Urothelium cell line (cell line): ENCODE measurements around the gene CACNA1B.

ENCODE experiments used
- DNase-seq: peaks from one replicate; pipeline ENCODE4 v3.0.0; 2011; ENCODE audit warnings: low spot score, mixed read lengths
- FAIRE-seq: peaks from 2 replicates; lab custom pipeline; 2011; peaks lifted over from hg19 to GRCh38; lab: Jason Lieb, UNC

CACNA1B gene

DNA sequence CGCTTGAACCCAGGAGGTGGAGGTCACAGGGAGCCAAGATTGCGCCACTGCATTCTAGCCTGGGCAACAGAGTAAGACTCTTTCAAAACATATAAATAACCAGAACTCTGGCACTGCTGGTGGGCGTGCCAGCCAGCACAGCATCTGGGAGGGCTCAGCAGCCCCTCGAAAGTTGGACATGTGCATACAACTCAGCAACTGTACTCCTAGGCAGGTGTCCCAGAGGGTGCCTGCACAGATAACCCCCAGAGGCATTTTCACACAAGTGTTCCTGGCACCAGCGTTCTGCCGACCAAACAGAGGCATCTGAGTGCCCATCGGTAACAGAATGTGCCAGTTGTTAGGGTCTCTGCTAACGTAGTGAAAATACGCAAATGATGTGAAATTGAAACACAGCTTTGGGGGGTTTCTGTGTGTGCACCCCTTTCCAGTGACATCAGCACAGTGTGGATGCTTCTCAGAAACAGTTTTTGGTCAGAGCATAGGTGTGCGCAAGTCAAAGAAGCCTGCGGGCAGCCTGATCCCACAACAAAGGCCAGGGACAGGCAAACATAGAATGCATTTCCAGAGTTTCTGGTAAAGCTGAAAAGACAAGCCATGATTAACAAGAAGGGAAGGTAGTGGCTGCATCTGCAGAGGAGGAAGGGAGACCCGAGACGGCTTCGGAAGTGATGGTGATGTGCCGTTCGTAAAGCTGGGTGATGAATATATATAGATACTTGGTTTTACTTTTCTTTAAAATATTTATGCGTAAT is 190.2 kb downstream of the CACNA1B start:
- FAIRE-seq (no peak), DNase-seq (no peak)

DNA sequence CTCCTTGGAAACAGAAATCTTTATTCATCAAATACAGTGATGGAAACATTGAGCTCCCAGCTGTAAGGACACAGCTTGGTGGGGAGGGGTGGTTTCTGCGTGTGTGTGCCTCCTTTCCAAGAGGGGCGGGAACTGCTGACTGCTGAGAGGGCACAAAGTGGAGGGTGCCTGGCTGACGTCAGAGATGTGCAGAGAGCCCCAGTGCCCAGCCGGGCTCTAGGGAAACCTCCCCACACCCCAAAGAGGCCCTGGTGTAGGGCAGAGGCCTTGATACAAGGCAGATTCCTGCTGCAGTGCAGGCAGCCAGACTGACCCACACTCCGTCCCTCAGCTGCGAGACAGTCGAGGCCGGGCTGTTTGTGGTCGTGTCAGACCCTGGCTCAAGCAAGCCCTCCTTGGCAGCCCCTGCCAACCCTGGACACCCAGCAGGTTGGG is 191.0 kb downstream of the CACNA1B start:
- FAIRE-seq = no peak
- DNase-seq = no peak

DNA sequence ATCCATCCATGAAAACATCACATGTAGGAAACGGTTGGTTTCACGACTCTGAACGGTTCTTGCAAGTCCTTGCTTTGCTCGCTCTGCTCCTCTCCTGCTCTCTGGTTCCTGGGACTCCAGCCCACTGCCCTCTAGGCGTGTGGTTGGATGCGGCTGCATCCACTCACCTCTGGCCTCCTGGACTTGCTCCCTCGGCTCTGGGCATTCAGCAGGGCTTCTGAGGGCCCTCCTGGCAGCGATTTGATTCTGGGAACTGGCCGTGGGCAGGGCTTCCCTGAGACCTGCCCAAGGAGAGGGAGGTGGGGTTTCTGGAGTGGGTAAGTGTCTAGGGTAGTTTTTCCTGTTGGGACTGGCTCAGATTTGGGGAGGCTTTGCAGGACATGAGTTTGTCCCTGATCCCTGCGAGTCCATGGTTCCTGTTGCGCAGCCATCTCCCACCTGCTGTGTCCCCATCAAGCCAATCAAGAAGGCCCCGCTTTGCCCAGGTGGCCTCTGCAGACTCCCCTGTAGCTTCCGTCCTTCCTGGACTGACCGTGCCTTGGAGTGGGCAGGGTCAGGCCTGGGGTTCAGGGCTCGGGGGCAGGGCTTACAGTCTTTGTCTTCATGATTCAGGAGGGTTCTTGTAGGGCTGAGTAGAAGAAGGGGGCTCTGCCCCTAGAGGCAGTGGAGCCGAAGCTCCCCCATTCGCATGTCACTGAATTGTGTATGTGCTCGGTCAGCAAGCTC is 192.3 kb downstream of the CACNA1B start:
- FAIRE-seq = no peak
- DNase-seq = no peak

DNA sequence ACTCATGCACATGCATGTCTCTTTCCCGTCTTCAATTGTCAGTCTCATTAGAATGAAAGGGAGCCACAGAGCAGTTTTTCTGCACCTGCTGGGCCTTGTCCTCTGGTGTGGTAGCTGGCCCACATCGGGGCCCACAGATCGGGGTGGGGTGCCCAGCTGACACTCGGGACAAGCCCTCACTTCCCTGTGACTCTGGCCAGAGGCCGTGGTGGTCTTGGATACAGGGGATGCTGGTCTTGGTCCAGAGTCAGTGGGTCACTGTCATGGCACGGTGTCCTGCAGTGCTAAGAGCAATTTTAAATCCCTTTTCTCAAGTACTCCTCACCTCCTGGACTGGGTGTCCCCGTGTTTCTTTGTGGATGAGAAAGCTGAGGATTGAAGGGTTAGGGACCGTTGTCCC is 193.2 kb downstream of the CACNA1B start:
- DNase-seq (no peak), FAIRE-seq (no peak)

DNA sequence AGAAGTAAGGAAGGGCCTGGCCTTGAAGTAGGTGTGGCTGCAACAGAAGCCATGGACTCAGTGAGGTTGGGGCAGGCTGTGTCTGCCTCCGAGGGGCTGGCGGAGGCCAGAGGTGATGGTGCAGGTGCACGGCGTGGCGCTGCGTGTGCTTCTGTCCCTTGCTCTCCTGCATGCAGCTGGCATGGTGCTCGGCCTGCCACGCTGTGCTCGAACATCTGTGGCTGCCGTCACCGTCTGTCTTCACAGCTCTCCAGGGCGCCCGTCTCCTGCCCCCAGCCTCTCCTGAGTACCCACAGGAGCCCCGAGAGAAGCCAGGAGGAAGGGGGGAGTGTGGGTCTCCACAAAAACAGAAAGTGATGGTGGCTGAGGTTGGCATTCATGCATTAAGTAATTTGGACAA is 193.7 kb downstream of the CACNA1B start:
- FAIRE-seq (no peak), DNase-seq (no peak)

DNA sequence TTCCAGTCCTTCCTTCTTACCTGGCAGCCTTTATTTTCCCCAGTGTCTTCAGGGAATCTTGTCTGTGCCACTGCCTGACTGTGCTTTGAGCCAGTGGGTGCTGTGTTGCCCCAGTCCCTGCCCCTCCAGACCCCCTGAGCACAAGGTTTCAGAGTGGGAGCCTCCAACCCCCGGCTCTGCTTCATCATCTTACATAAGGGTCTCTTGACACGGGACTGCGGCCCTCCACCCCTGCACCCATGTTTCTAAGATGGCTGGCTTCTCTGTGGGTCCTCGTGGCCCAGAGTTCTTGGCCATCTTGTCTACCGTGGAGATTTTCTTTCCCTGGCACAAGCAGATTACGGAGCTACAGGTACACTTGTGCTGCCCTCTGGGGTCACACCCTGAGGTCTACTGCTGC is 194.1 kb downstream of the CACNA1B start:
- no peak for FAIRE-seq
- no peak for DNase-seq

DNA sequence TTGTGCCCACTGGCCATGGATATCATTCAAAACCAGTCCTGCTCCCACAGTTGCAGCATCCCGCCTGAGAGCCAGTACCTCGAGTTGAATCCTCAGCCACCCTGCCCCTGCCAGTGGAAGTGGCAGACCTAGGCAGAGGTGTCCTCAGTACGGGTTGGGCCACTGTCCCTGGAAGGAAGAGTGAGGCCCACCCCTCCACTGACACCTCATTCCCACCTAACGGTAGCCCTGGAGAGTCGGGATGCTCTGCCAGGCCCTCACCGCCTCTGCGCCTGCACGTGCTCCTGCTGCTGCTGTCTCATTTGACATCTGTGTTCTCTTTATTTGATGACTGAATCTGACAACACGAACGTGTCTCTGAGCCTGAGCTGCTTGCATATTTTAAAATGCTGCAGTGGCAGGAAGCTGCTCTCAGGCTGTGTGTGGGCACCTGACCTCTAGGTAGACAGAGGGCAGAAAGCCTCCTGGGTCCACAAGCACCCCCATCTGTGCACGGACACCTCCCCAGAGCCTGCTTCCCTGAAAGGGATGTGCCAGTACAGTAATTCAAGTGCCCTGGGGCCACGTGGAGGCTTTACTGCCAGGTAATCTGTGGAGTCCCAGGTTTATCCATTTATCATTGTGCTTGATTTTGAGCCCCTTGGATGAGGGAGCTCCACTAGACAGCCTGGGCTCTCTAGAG is 194.7 kb downstream of the CACNA1B start:
- no peak for DNase-seq
- no peak for FAIRE-seq

DNA sequence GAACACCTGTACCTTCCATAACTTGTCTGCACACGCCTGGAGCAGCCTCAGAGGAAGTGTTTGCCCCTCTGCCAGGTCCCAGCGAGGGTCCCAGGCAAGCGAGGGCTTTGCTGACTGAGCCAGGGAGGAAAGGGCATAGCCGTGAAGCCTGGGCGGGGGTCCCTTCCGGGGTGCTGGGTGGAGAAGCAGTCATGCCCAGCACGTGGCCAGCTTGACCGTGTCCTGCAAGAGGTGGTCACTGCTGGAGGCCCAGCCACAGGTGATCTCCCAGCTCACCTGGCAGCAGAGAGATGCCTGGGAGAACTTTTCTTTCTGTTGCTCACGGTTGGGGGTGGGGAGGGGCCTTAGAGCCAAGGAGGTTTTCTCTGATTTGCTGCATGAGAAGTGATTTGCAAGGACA is 195.3 kb downstream of the CACNA1B start:
- no peak for DNase-seq
- no peak for FAIRE-seq

DNA sequence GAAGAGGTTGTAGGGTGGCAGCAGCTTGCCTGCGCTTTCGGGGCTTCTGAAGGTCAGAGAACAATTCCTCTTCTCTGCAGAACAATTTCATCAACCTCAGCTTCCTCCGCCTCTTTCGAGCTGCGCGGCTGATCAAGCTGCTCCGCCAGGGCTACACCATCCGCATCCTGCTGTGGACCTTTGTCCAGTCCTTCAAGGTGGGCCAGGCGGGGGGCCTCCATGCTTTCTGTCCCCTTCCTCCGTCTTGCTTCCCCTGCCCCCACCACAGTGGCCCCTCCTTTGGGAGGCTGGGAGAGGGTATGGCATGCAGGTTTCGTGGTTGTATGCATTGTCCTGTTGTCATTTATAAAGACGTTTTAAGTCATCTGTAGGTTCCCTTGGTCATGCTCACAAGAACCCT is 195.8 kb downstream of the CACNA1B start:
- no peak for DNase-seq
- no peak for FAIRE-seq

DNA sequence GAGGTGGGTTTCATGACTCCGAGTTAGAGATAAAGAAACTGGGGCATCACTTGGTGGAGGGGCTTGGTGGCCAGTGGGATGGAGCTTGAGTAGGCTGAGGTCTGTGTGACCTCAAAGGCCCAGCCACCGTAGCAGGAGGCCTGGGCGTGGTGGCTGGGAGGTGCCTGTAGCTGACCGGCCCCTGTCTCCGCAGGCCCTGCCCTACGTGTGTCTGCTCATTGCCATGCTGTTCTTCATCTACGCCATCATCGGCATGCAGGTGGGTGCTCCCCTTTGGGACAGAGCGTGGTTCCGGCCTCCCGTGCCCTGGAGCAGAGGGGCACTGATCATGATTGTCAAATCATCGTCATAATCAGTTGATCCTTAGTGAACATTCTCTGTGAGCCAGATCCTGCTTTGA is 196.2 kb downstream of the CACNA1B start:
- no peak for FAIRE-seq

DNA sequence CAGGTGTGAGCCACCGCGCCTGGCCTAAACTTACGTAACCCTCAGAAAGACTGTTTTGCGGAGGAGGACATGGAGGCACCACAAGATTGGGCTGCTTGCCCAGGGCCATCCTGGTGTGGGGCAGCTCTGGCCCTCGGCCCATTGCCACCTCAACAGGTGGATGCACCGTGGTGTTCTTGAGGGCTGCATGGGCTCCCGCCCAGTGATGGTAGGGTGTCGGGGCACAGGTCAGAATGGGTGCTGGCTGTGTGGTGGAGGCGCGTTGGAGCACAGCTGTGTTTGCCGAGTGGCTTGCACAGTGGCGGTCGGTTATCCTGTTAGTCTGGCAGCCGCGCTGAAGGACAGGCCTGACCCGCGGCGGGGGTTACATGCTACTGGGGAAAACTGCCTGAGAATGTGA is 196.9 kb downstream of the CACNA1B start:
- FAIRE-seq (no peak), DNase-seq (no peak)

More for the DNA sequence above, 196.2 kb downstream of the CACNA1B start:
- DNase-seq = no peak

DNA sequence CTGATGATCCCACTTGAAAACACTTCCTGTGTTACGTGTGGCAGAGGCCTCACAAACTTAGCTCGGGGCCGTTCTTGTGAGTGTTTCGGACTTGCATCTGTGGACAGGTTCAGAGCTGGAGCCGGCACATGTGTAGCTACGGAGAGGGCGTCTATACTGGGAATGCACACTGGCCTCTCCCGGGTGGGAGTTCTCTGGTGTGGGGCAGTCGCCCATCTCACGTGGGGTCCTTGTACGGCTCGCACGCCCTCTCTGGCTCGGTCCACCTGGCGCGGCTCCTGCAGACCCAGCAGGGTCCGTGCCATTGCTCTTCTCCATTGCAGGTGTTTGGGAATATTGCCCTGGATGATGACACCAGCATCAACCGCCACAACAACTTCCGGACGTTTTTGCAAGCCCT is 197.9 kb downstream of the CACNA1B start:
- FAIRE-seq (no peak), DNase-seq (no peak)

DNA sequence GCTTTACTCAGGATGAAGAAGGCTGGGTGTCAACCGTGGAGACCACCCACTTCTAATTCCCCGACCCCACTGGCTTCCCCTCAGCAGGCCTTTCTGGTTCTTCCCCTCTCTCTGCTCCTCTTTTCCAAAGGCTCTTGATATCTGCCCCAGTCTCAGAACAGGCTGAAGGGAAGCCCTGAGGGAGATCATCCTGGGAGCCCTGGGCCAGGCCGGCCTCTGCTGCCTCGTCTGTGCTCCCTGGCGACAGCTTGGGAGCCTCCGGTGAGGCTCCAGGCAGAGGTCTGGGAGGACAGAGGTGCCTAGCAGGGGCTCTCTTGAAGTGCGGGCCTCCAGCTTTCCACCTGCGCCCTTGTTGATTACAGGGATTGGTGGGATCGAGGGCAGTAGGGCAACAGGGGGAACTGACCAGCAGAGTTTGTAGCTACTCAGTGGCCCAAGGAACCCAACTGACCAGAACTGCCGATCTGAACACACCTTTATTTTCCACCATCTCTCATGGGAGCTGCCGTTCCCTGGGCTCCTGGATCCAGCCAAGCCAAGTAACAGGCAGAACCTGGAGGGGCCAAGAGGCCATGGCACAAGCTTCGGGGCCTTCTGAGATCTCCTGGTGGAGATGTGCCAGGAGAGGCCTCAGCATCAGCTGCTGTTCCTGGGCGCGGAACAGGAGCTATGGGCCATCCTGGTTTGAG is 198.5 kb downstream of the CACNA1B start:
- FAIRE-seq (no peak), DNase-seq (no peak)

DNA sequence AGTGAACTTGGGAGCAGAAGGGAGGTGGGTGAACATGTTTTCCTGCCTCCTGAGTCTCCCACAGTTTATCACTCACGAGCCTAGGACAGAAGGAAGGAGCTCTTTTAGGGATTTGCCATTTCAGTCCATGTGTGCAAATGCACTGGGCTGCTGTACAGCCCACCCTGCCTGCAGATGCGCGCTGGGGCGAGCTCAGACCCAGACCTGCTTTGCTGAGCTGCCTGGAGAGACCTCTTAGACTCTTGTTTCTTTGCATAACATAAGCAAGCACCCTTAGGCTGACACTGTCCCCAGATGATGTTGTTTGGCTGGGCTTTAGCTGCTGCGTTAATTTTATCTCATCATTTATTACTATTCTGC is 199.0 kb downstream of the CACNA1B start:
- FAIRE-seq = no peak
- DNase-seq = no peak

DNA sequence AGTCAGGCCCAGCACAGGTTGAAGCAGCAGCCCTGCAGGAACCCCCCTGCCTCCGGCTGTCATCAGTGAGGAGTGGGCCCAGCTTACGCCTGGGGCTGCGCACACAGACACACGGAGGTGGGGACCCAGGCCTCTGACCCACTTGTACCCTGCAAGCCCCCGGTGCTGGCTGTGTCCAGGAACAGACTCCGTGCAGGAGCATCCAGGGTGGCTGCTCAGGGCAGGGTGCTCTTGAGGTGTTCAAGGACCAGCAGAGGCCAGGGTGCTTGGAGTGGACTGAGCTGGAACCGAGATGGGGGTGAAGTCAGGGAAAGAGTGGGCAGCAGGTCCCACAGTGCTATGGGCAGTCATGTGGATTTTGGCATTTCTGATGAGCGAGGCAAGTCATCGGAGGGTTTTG is 199.5 kb downstream of the CACNA1B start:
- FAIRE-seq (no peak), DNase-seq (no peak)

DNA sequence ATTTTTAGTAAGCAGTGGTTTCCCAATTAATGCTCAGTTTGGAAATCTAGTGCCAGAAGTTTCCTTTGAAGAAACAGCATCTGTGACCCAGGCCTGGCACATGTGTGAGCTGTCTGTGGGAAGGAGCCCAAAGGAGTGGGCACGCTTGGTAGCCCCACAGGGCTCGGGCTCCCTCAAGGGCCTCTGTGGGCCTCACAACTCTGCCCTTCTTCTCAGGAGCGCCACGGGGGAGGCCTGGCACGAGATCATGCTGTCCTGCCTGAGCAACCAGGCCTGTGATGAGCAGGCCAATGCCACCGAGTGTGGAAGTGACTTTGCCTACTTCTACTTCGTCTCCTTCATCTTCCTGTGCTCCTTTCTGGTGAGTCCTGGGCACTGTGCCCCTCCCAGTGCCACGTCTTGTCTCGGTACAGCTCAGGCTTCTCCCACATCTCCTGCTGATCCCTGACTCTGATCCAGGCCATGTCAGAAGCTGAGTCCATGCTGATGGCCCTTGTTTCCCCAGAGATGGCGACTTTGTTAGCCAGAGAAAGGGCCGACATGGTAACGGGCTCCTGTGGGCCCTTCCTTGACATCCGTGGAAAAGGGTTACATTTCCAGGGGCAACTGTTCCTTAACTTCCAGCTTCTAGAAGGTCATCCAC is 200.4 kb downstream of the CACNA1B start:
- FAIRE-seq = no peak
- DNase-seq = no peak

DNA sequence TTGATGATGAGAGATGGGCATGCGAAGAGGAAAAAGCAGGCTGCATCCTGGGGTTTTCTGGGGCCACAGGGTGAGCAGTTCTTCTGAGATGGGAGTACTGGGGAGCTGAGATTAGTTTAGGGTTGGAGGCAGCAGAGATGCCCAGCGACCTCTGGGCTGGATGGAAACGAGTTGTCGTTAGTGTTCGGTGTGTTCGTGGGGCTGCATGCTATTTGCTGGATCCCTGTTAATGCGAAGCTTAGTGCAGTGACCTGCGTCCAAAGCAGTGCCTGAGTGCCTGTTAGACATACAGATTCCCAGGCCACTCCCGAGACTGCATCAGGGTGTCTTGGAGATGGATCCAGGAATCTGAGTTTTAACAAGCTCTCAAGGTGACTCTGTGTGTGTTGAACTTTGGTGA is 201.3 kb downstream of the CACNA1B start:
- FAIRE-seq = no peak
- no peak for DNase-seq

DNA sequence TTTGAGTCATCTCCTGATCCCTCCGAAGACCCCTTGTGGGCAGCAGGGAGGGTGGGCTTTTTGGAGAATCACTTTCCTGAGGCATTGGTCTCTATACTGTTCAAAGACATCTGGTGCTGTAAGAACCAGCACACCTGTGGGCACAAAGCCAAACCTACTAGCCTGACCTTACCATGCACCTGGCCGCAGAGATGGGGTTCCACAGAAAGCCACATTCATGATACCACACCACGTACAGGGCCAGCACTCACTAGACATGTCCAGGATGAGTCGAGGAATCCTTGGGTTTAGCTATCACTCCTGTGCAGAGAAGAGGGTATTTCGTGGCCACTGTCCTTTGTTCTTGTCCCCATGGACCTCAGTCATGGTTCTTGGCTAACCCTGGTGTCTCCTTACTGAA is 203.4 kb downstream of the CACNA1B start:
- DNase-seq (no peak), FAIRE-seq (no peak)

DNA sequence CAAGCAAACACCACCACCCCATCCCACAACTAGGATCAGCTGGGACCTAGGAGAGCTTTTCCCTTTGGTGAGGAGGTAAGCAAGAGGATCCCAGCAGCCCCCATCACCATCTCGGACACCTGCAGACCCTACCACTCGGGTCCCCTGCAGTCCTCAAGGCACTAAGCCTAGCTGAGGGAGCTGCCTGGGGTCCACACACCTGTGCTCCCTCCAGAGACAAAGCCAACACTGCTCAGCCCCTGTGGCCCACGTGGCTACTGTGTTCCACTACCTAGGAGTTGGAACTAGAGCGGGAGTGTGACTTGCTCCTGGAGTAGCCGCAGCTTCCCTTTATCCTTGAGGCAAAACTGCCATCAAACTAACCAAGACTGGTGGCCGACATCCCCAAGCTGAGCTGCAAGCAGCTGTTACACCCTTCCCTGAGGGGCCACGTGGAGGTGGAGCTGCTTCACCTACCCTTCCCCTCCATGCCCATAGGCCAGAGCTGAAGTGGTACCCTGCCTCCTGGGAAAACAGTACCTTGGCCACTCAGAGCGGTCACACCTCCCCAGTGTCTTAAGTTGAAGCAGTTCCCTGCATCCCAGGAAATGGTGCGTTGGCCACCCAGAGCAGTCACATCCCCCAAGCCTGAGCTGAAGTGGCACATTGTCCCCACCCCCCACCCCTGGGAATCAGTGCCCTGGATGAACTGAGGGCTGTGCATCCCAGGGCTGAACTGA is 205.5 kb downstream of the CACNA1B start:
- DNase-seq (no peak), FAIRE-seq (no peak)

DNA sequence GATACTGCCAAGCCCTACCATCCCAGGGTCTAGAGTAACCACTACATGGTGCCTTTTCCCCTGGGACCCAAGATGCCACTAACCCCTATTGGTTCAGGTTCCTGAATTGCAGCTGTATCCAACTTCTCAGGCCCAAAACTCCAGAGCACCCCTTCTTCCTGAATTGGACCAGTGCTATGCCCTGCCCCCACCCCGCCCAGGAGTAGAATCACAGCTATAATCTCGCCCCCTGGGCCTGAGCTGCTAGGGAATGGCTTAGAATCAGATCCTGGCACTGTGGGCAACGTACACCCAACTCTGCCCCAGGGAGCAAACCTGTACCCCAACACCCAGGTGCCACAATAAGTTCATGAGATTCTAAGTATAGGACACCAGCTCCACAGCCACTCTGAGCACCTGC is 206.3 kb downstream of the CACNA1B start:
- DNase-seq (no peak), FAIRE-seq (no peak)
